GM19438 (cell line): ENCODE measurements around the gene PDE8B.

ENCODE experiments used
- ATAC-seq: cut with Tn5 transposase; IDR thresholded peaks from one replicate; pipeline ENCODE4 v1.9.1; 2021; ENCODE audit warnings: low read depth; ENCODE audit not compliant: unreplicated experiment

PDE8B gene

DNA sequence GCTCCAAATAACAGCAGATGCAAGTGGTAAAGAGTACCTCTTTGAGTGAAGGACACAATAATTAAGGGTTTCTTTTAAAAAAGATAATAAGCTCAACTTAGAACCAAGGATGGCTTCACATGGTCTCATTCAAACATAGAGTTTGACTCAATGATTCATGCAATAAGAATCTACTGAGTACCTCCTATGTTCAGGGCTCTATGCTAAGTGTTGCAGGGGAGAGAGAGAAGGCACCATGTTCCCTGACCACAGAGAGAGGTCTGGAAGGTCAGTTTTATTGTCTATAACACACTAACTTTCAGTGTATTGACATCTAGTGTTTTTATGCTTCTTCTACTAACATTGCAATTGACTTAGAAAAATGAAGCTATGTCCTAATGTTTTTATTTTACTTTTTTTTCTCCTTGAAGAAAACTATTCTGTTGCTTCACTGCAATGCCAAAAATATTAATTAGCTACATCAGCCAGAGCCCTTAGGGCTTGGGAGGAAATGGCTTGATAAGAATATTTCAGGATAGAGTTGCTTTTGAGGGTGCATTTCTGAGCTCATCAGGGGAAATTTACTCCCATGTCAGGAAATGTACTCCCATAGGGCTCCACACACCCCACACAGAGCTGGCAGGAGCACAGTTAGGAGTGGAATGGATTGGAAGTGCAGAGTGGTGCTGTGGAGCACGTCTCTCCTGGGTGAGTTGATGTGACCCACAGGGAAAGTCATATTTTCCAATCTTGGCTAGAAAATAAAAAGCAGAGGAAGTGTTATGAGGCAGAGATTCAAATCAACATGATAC is 106.6 kb downstream of the PDE8B start:
- ATAC-seq = no peak

DNA sequence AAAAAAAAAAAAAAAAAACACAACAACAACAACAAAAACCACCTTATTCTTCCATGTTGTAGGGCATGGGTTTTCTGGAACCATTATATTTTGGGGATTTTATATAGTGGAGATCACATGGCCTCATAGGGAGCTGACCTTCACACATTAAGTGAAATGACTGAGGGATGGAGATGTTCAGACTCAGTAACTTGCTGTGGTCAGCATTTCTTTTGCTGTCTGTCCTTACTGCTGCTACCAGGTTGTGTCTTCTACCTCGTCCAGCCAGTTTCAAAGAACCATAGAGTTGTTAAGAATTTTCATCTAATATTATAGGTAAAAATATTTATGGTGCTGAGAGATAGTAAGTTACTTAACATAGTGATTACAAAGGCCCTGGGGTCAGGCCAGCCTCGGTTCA is 107.6 kb downstream of the PDE8B start:
- no peak for ATAC-seq

DNA sequence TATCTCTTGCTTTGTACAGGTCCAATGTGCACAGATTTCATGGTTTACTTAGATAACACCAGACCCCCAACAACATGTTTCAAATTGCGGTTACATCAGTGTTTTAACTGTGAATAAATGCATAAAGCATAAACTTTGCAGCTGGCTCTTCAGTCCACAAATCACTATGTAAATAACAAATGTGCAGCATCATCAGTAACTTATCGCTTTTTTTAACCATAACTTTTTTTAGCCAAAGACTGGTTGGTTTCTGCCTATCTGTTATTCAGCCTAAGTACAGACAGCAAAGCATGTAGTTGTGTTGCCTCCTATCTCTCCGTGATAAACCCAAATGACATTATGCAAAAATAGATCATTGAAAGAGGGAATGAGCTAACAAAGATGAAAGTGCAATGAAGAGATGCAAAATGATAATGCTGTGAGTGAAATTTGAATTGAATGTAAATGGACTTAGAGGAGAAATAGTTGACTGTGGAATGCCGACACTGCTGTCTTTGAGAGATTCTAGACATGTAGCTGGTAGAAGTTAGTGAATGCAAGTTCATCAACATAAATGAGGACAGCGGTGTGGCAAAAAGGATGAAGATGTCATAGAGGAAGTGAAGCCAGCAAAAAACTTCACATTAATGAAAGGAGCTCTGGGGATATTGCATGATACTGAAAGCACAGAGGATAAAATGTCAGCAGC is 108.8 kb downstream of the PDE8B start:
- no peak for ATAC-seq

DNA sequence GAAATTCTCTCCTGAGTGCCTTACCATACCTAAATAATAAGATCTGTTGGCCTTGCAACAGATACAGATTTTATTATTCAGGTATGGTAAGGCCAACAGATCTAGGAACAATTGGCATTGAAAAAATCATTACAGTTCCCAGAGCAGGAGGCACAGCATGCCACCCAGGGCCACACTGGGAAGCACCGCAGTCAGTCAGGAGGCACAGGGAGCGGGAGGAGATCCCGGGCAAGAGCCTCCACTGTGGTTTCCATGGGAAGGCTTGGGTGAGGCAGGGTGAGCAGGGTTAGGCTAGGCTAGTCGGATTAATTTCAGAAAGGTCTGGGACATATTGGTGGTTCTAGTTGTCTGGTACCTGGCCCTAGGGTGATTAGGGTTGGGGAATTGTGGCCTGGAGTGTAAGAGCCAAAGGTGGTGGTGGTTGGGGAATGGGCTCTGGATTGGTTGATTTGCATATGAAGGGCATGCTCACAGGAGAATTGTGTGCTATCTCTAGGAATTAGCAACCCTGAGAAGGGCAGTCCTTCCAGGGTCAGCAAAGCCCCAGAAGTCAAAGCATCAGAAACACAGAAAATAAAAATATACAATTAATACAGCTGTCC is 111.4 kb downstream of the PDE8B start:
- no peak for ATAC-seq

DNA sequence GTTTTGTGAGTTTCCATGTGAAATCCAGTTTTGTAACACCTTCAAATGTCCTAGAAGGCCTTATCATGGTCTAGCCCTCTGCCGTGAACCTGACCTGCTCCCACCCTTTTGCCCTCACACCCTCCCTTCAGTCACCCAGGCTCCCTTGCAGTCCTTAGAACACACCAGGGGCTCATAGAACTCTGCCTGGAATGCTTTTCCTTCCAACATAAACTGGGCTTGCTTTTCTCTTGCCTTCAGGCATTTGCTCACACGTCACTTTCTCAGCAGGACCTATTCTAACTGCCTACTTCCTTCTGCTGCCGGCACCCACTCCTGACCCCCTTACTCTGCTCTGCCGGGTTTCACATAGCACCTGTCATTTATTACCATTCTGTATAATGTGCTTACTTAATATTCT is 111.9 kb downstream of the PDE8B start:
- ATAC-seq = no peak

DNA sequence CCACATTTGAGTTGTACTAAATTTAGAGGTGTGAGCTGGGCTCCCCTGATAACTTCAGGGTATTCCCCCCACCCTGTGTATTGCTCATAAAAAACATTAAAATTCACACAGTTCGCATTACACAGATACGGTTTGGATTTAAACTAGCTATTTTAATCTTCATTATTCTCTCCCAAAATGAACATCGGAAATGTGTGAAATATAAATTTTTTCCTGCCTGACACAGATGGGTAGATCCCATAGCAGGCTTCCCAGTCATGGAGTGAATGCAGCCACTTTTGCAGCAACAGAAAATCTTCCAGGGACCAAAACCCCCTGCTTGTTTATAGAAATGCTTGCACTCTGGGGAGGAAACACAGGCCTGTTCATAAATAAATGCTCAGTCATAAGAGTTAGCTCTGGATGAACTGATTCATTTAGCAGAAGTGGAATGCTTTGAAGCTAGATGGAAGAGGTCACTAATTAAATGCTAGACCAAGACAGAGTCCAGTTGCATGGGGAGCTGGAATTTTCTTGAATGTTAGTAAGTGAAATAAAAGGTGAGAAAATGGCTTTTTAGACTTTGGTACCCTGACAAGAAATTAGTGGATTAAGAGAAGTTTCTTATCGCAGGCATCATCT is 115.6 kb downstream of the PDE8B start:
- no peak for ATAC-seq

DNA sequence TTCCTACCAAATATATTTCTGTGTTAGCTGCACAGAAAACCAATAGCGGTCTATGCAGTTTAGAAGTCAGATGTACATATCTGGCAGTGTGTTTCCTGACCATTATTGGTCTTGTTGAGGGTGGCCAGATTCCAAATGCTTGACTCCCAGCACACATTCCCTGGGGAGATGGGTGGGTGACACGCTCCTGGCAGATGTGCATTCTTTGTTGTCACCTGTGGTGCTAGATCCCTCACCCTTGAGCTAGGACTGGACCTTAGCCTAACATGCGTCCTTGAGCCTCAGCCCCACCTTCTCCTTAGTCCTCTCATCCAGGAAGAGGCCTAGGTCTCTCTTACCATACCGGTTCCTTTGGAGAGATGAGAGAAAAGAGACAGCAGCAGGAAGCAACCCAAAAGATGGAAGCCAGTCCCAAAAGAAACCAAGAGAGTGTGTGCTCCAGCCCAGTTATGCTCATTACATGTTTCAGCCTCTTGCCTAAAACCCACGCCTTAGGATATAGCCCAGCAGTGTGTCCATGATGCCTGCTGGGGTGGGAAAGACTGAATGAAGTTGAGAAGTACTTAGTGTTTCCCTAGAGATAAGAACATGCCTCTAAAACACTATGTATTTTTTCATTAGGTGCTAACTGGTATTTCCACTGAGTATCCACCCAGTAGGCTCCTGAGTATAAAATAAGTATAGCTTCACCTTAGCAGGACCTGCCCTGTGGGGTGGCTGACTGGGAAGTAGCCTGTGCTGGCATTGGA is 116.7 kb downstream of the PDE8B start:
- no peak for ATAC-seq

DNA sequence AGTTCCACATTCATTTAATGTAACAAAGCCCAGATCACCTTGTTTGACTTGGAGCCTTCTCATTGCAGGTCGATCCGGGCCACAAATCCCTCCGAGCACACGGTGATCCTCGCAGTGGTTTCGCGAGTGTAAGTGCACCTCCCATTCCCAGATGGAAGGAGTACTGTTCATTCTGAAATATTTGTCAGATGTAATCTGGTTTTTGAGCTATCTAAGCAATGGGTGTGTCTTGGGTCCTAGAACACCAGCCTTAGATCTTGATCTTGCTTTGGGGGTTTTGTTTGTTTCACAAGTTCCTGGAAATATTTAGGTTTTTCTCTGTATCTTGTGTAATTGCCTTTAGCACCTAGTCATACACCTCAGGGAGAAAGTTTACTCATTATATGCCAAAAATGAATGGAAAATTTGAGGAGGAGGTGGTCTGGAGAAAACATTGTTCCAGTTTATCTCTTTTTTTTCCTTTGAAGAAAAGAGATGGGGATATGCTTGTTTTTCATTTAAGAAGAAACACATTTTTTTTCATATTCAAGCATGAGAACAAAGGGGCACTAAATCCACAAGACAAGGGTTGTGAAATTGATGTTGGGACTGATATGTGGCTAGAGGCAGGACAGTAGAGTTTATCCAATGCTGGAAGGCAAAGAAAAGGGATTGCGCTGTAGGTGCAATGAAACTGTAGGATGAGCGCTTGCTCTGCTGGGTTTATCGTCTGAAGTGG is 118.6 kb downstream of the PDE8B start:
- ATAC-seq = no peak

DNA sequence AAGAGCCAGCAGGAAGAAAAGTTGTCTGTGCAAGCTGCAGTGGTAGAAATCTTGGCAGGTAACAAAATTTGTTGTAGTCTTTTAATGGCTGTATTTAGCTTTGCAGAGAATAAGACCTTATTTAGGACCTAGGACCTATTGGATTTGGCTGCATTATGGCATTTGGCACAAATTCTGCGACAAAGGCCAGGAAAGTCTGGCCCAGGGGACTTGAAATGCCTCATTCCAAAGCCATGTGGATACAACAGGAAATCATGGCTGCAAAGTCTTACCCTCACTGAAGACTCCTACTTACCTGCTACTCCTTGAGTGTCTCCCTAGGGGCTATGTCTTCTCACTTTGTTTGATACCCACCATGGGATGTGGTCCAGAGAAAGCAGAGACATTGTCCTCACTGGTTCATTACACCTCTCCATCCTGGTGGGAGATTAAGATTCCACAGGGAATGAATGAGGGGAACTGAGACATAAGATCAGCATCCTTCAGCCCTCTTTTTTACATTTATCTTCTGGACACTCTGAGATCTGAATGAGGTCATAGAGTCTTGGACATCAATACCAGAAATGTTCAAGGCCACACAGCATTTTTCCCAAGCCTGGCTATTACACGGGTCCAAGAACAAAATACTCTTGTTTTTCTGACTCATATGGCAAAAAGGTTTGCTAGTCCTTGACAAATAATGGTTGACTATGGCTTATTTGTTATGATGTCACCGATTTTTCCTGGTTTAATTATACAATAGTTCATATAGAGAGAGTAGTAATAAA is 119.4 kb downstream of the PDE8B start:
- no peak for ATAC-seq

DNA sequence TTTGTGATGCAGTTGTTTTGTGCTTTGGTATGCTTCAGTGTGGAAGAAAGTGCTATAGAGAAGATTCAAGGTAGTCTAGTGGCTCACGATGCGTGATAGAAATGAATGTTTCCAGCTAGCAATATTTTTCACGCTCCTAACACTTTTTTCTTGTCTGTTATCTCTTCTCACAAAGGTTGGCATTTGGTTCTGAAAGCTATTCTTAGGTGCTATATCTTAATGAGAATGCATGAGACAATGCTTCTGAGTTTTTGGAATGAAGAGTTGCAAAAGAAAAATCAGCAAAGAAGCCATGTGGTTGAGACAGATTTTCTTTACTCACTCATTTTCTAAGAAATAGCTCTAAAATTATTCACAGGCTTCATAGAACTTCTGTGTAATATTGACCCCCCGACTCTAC is 122.6 kb downstream of the PDE8B start:
- ATAC-seq = no peak

DNA sequence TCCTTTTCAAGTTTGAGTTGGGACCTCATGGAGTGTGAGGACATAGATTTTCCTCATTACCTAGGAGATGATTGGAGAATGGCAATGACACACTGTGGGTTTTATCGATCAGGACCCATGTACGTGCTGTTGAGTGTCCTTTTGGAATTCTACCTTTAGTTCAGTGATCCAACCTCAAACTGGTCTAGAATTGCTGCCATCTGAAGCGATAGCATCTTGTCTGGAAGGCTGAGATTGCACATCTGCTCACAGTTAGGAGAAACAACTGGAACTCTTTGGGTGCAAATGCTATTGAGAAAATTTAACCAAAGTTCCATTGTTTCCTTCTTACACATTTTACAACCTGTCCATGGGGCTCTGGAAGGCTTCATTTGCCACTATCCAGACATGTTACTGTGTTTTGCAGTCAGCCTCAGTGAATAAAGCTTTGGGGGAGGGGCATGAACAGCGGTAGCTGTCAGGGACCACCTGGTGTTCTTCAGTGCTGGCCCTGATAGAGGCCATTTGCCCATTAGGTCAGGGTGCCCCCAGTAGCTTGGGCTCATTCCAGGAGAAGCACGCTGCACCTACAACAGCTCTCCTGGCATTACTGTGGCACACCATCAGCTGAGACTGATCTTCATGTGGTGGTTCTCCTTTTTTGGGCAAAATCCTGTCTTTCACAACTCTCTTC is 123.1 kb downstream of the PDE8B start:
- no peak for ATAC-seq

DNA sequence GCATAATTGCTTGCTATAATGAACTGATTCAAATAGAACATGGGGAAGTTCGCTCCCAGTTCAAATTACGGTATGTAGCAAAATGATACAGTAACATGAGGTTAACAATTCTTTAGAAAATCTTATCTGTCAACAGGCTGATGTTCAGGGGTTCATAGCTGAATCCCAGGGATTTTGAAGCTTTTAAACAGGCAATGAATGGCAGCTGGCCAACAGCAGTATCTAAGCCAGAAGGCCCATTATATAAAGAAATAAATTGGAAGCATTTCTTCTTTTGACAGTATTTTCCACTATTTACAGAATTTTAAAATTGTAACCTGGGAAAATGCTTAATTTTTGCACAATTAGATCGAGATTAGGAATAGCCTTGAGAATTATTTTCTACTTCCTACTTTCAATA is 126.8 kb downstream of the PDE8B start:
- no peak for ATAC-seq

DNA sequence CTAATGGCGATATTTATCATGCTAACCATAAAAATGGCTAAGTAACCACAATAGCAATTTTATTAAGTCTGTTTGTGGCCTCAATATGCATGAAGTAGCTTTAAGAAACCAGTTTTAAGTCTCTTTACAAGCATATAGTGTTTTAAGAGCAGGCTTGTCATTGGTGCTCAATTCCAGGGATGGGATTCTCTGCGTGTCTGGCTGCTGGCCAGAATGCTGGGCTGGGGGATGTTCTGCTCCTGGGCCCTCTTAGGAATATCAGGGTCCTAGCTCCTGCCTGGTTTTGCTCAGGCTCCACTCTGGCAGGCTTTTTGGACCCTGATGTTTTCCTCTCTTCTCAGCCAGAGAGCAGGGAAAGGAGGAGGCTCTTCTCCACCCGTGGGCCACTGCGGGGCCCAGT is 127.2 kb downstream of the PDE8B start:
- no peak for ATAC-seq

DNA sequence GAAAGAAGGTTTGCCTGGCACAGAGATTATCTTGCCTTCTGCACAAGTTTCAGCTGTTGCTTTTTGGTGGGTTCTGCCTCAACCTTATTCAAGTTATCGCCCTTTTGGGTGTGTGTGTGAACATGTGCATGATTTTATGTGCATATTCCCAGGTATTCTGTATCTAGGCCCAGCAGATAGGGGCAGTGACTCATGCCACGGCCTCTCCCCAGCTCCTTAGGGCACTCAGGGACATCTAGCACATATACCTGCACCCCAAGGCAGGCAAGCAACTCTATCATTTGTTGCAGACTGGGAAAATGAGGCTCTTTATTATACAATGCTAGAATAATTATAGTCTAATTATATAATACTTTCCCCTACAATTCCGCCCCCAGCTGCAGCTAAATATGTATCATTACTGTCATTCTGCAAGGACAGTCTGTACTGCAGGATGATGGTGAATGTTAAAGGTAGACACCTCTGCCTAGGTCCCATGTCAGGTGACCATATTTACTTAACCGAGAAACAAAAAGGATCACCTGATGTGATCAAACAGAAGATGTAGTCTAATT is 128.9 kb downstream of the PDE8B start:
- ATAC-seq = no peak

DNA sequence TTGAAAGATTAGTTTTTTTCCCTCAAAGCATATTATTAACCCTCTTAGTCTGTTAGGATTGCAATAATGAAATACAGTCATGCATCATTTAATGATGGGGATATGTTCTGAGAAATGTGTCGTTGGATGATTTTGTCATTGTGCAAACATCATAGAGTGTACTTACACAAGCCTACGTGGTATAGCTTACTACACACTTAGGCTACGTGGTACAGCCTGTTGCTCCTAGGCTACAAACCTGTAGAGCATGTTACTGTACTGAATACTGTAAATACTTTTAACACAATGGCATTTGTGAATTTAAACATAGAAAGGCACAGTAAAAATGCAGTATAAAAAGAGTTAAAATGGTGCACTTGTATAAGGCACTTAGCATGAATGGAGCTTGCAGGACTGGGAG is 132.7 kb downstream of the PDE8B start:
- no peak for ATAC-seq

DNA sequence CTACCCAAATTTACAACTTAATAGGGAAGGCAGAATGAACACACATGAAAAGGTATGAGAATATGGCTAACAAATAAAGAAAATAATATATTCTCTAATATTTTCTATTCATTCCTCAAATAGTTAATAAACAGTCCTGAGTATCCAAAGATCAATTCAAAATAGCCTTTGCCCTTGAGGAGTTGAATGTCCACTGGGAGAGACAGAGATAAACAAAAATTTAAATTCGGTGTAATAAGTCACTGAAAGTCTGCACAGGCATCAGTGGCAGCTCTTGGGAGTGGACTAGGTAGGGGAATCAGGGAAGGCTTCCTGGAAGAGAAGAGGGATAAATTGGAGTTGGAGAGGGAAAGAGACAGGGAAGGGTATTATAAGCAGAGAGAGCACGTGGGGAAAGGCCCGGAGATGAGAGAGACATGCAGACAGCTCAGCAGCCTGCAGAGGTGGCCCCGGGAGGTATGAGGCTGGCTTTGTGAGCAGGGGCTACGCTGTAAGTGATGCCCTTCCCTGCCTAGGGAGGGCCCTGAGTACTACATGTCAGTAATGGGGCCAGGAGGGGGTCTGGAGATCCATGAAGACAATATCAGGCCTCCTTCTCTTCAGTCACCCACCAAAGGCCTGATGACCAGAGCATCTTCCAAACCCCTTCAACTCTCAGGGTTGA is 137.1 kb downstream of the PDE8B start:
- ATAC-seq = no peak

DNA sequence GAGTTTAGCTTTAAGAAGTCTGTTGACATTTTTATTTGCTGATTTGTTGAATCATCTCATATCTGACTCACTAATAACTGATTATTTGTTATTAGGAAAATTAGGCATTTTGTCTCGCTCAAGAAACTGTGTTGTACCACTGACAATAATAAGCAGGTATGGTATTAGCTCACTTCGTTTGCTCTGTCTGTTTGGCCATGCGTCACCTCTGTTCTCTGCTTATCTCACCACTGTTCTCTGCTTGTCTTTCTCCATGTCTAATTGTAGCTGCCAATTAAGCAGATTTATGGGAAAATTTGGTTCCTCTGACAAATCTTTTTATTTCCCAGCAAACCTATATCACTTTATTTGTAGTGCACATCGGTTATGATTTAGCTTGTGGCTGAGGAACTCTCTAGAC is 142.8 kb downstream of the PDE8B start:
- no peak for ATAC-seq

DNA sequence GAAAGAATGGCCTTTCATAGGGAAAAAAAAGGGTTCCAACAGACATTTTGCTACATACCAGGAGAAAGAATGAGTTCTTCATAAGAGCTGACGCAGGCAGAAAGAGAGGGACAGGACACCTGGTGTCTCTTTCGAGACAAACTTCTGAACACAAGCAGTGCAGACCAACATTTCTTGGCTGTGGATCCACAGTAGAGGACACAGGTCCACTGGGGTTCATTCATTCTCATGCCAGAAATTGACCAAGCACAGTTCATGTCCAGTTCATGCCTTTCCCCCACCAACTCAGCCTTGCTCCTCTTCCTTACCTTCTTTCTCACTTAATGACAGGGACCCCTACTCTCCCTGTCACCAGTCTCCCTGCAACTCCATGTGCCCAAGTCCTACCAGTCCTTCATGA is 144.0 kb downstream of the PDE8B start:
- no peak for ATAC-seq
